GM21528 (cell line): ENCODE measurements around the gene FLYWCH2.

Experiments used
- ATAC-seq: cut with Tn5 transposase; IDR thresholded peaks from one replicate; pipeline ENCODE4 v1.9.1; 2021; ENCODE audit warnings: mild to moderate bottlenecking, moderate library complexity; ENCODE audit not compliant: unreplicated experiment, low FRiP score

The FLYWCH2 gene

GRCh38 chr16:2882650-2883457 lies at the start of gene FLYWCH2:
Gene FLYWCH2, plus strand, starts transcription at chr16:2883215. Its CDS starts 13,235 bp downstream, at chr16:2896450.
- peak; percentile 86 for ATAC-seq

GRCh38 chr16:2833776-2834175 lies 49.2 kb upstream of the FLYWCH2 start:
- no peak for ATAC-seq

- ATAC-seq: no peak
Measured at GRCh38 chr16:2834968-2835367, 48.0 kb upstream of the FLYWCH2 start.

GRCh38 chr16:2835638-2836493 lies 47.1 kb upstream of the FLYWCH2 start:
- no peak for ATAC-seq

GRCh38 chr16:2836646-2837508 lies 46.1 kb upstream of the FLYWCH2 start:
- no peak for ATAC-seq

GRCh38 chr16:2838928-2839327 lies 44.1 kb upstream of the FLYWCH2 start:
- no peak for ATAC-seq

GRCh38 chr16:2839650-2840450 lies 43.2 kb upstream of the FLYWCH2 start:
- no peak for ATAC-seq

- no peak for ATAC-seq
Measured at GRCh38 chr16:2840914-2841313, 42.1 kb upstream of the FLYWCH2 start.

- no peak for ATAC-seq
Measured at GRCh38 chr16:2841606-2842339, 41.2 kb upstream of the FLYWCH2 start.

GRCh38 chr16:2842340-2843000 lies 40.5 kb upstream of the FLYWCH2 start:
- ATAC-seq: no peak

- no peak for ATAC-seq
Measured at GRCh38 chr16:2843526-2843925, 39.5 kb upstream of the FLYWCH2 start.

GRCh38 chr16:2845116-2845515 lies 37.9 kb upstream of the FLYWCH2 start:
- ATAC-seq: no peak

- ATAC-seq: no peak
Measured at GRCh38 chr16:2846511-2847310, 36.3 kb upstream of the FLYWCH2 start.

GRCh38 chr16:2848933-2849725 lies 33.9 kb upstream of the FLYWCH2 start:
- no peak for ATAC-seq

- ATAC-seq: no peak
Measured at GRCh38 chr16:2852003-2852730, 30.8 kb upstream of the FLYWCH2 start.

- ATAC-seq: no peak
Measured at GRCh38 chr16:2852731-2853507, 30.1 kb upstream of the FLYWCH2 start.
